AG09309 (cell line): ENCODE results near the gene NAXE.

Source experiments
- DNase-seq: peaks from one replicate; pipeline ENCODE4 v3.0.0-alpha.2; 2010; ENCODE audit warnings: low read depth
- H3K4me3 ChIP-seq: 2 replicates; pipeline ENCODE4 v1.5.1; 2011; ENCODE audit warnings: mild to moderate bottlenecking, low read depth, low read length, moderate library complexity; ENCODE audit not compliant: control insufficient read depth
- TF ChIP-seq, protein P1 (sequence below): IDR thresholded peaks from 2 replicates; pipeline ENCODE4 v1.5.1; 2011; ENCODE audit warnings: mild to moderate bottlenecking, low read depth, low read length, inconsistent platforms; ENCODE audit not compliant: insufficient read depth, control insufficient read depth; ENCODE audit errors: missing control alignments

NAXE gene

DNA sequence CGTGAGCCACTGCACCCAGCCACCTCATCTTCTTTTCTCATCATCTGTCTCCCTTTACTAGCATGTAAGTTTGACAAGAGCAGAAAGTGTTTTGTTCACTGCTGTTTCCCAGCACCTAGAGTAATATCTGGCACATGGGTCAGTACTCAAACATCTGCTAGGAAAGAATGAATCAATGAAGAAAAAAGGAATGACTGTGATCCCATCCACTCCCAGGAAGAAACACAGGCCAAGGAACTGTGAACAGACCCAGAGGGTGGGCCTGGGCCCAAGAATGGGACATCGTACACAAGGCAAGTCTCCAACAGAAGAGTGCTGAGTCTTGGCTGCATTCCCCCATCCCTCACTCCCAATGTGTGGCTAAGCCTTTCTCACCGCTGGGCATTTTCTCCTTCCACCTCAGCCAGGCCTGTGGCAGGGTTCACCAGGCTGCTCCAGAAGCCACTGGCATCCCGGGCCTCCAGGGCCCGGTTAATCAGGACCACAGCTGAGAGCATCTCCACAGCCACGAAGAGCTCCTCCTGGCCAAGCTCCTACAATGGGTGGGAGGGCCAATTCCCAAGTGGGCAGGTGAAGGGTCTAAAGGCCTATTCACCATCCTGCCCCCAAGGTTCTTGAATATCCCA, 37.6 kb upstream of the NAXE start:
- TF ChIP-seq, protein P1, sequence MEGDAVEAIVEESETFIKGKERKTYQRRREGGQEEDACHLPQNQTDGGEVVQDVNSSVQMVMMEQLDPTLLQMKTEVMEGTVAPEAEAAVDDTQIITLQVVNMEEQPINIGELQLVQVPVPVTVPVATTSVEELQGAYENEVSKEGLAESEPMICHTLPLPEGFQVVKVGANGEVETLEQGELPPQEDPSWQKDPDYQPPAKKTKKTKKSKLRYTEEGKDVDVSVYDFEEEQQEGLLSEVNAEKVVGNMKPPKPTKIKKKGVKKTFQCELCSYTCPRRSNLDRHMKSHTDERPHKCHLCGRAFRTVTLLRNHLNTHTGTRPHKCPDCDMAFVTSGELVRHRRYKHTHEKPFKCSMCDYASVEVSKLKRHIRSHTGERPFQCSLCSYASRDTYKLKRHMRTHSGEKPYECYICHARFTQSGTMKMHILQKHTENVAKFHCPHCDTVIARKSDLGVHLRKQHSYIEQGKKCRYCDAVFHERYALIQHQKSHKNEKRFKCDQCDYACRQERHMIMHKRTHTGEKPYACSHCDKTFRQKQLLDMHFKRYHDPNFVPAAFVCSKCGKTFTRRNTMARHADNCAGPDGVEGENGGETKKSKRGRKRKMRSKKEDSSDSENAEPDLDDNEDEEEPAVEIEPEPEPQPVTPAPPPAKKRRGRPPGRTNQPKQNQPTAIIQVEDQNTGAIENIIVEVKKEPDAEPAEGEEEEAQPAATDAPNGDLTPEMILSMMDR, result no peak
- no peak overlapping the region for H3K4me3 ChIP-seq
- DNase-seq, result no peak

DNA sequence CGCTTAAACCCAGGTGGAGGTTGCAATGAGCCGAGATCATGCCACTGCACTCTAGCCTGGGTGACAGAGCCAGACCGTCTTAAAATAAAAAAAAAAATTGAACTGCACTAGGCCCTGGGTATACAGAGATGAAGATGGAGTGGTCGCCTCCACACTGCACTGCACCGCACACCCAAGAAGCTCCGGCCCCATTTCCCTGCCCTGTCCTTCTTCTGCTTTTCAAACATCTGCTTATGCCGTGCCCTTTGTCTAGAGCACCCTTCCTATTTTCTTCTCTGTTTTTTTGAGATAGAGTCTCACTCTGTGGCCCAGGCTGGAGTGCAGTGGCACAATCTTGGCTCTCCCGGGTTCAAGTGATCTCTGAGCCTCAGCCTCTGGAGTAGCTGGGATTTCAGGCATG, 36.6 kb upstream of the NAXE start:
- H3K4me3 ChIP-seq, result no peak overlapping the region
- no peak for DNase-seq
- TF ChIP-seq, protein P1, result no peak

DNA sequence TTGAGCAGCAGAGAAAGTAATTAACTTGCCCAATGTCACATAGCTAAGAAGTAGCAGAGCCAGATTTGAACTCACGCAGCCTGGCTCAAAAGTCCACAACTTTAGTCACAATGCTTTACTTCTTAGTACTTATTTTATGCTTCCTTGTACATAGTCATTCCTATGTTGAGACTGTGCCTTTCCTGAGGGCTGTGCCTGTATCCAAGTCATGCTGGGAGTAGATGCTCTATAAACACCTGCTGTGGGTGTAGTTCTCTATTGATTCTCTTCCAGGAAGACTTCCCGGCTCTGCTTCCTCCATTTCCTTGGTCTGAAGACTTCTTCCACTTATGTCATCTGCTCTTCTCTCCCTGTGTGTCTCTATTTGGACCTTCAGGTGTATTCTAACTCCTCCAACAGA, 35.9 kb upstream of the NAXE start:
- H3K4me3 ChIP-seq, result no peak overlapping the region
- TF ChIP-seq, protein P1, result no peak
- no peak for DNase-seq

DNA sequence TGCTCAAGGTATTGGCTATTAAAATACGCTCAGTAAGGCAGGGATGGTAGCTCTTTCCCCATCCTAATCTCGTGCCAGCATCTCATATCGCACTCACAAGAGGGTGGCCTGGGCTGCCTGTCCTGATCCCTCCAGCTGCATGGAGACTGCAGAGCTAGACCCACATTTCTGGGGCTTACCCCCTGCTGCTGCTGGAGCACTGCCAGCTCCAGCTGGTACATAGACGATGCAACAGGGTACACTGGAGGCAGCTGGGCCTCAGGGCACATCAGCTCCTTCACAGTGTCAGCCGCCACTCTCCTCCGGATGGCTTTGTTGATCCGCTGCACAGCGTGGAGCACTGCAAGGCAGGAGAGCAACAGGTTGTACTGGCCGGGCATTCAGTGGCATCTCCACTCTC, 35.2 kb upstream of the NAXE start:
- no peak overlapping the region for H3K4me3 ChIP-seq
- no peak for DNase-seq
- TF ChIP-seq, protein P1, result no peak

DNA sequence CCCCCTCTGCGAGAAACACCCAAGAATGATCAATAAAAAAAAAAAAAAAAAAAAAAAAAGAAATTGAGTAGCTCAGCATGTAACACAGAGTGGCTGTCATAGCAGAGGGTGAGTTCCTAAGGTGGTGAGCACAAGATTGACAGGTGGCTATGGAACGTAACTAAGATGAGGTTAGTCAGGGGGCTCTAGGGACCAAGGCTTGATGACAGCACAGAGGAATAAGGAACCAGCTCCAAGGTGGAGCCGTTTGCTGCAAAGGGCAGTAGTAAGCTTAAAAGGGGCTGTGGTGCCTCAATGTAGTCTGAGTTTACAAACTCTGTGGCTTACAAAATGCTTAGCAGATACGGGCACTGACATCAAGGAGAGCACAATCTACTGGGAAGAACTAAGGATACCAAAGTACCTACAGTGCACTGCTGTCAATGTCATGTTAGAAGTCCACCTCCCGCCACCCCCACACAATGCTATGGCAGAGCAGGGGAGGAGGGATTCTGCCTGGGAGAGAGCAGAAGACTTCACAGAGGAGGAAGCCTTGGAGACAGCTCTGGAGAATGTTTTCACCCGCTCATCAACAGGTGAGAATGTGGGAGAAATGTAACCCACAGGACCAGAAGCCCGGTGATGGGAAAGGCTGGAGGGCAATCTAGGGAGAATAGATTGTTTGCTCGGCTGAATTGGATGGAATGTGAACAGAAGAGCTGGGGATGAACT, 32.3 kb upstream of the NAXE start:
- TF ChIP-seq, protein P1, result no peak
- no peak for DNase-seq
- H3K4me3 ChIP-seq, result no peak overlapping the region

DNA sequence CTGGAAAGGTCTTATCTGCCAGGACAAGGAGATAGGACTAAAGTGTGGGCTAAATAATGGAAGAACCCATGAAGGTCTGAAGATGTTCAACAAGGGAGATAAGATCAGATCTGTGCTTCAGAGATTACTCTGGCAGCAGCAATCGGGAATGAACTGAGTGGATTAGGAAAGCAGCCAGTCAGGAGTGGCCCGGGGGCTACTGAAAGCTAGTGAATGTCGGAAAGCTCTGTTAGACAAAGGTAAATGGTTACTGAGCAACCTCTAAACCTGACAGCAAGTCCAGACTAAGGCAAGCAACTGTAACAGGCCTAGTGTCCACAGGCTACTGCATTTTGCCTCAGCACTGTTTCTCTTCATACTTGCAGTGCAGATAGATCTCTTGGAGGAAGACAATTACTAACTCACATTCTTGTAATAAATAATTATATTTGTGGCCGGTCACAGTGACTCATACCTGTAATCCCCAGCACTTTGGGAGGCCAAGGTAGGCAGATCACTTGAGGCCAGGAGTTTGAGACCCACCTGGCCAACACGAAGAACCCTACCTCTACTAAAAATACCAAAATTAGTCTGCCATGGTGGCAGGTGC, 31.7 kb upstream of the NAXE start:
- H3K4me3 ChIP-seq, result no peak overlapping the region
- DNase-seq, result no peak
- TF ChIP-seq, protein P1, result no peak
